ENCODE data around the gene PAX3. TPM values are rescaled to one million over a fixed set of nuclear protein-coding genes. Genes with fewer than 3 reads are reported as not detected.
"Not testable (repeated sequence)": the region's sequence is repeated elsewhere in the genome, so short reads cannot be mapped to it uniquely, and the experiment has no call there.

The PAX3 gene
- total and polyA plus RNA-seq, 3 experiments from 2014 or later = not detected

GRCh38 chr2:222169346-222169745 is 129.5 kb downstream of the PAX3 start:
- DNase-seq = no peak
- no peak overlapping the region for H3K4me3 ChIP-seq (ENCODE audit: low read length)
- Mint-ChIP-seq H3K4me3 (no peak overlapping the region), H3K9me3 (peaks cover 0 to 6% (median 3%) of the 10 kb centered on the region in 5 donors), H3K27me3 (peaks cover 0 to 4% of the 10 kb centered on the region in 2 donors), H3K27ac (no peak overlapping the region), H3K36me3 (no peaks in the 10 kb centered on the region), H3K4me1 (no peaks in the 10 kb centered on the region)
- no peaks in the 10 kb centered on the region for H3K9me3 ChIP-seq (ENCODE audit: low read length)
- POLR2A ChIA-PET = no interaction called here
- no peaks in the 10 kb centered on the region for H3K4me1 ChIP-seq (ENCODE audit: insufficient read depth, low read length)
- H3K27ac ChIP-seq (ENCODE audit: low read depth, low read length) = no peak overlapping the region
- H3K27me3 ChIP-seq (ENCODE audit: insufficient read depth, low read length, poor library complexity, severe bottlenecking) = no peaks in the 10 kb centered on the region
- CTCF ChIA-PET = no interaction called here
- no peaks in the 10 kb centered on the region for H3K36me3 ChIP-seq (ENCODE audit: insufficient read depth, low read length)

GRCh38 chr2:222167762-222168161 is 131.0 kb downstream of the PAX3 start:
- no peak overlapping the region for H3K27ac Mint-ChIP-seq
- peaks cover 0 to 4% of the 10 kb centered on the region in 2 donors for H3K27me3 Mint-ChIP-seq
- no peak for DNase-seq
- H3K4me1 ChIP-seq (ENCODE audit: insufficient read depth, low read length) = no peaks in the 10 kb centered on the region
- no peaks in the 10 kb centered on the region for H3K36me3 Mint-ChIP-seq
- H3K4me1 Mint-ChIP-seq = no peaks in the 10 kb centered on the region
- ChIA-PET POLR2A (no interaction called here), CTCF (no interaction called here)
- no peaks in the 10 kb centered on the region for H3K27me3 ChIP-seq (ENCODE audit: insufficient read depth, low read length, poor library complexity, severe bottlenecking)
- H3K4me3 Mint-ChIP-seq = no peak overlapping the region
- no peaks in the 10 kb centered on the region for H3K9me3 ChIP-seq (ENCODE audit: low read length)
- H3K4me3 ChIP-seq (ENCODE audit: low read length) = no peak overlapping the region
- no peak overlapping the region for H3K27ac ChIP-seq (ENCODE audit: low read depth, low read length)
- H3K9me3 Mint-ChIP-seq = peaks cover 0 to 6% (median 3%) of the 10 kb centered on the region in 5 donors
- no peaks in the 10 kb centered on the region for H3K36me3 ChIP-seq (ENCODE audit: insufficient read depth, low read length)

- Mint-ChIP-seq H3K36me3 (no peaks in the 10 kb centered on the region), H3K27me3 (peaks cover 1 to 4% of the 10 kb centered on the region in 2 donors), H3K9me3 (peaks cover 0 to 6% (median 0%) of the 10 kb centered on the region in 5 donors), H3K4me3 (no peak overlapping the region), H3K4me1 (no peaks in the 10 kb centered on the region), H3K27ac (no peak overlapping the region)
- Histone ChIP-seq H3K4me1 (ENCODE audit: insufficient read depth, low read length) (no peaks in the 10 kb centered on the region), H3K27ac (ENCODE audit: low read depth, low read length) (no peak overlapping the region), H3K9me3 (ENCODE audit: low read length) (no peaks in the 10 kb centered on the region), H3K4me3 (ENCODE audit: low read length) (no peak overlapping the region), H3K27me3 (ENCODE audit: insufficient read depth, low read length, poor library complexity, severe bottlenecking) (no peaks in the 10 kb centered on the region), H3K36me3 (ENCODE audit: insufficient read depth, low read length) (no peaks in the 10 kb centered on the region)
- POLR2A ChIA-PET = no interaction called here
- DNase-seq = no peak
- CTCF ChIA-PET = no interaction called here
Observed at GRCh38 chr2:222160944-222161343, 137.9 kb downstream of the PAX3 start.

GRCh38 chr2:222160125-222160524 is 138.7 kb downstream of the PAX3 start:
- H3K4me1 Mint-ChIP-seq = no peaks in the 10 kb centered on the region
- no peak overlapping the region for H3K27ac Mint-ChIP-seq
- H3K4me3 ChIP-seq (ENCODE audit: low read length) = no peak overlapping the region
- POLR2A ChIA-PET = no interaction called here
- H3K4me3 Mint-ChIP-seq = no peak overlapping the region
- no peak overlapping the region for H3K27ac ChIP-seq (ENCODE audit: low read depth, low read length)
- H3K36me3 Mint-ChIP-seq = no peaks in the 10 kb centered on the region
- H3K27me3 Mint-ChIP-seq = peaks cover 1 to 4% of the 10 kb centered on the region in 2 donors
- H3K27me3 ChIP-seq (ENCODE audit: insufficient read depth, low read length, poor library complexity, severe bottlenecking) = no peaks in the 10 kb centered on the region
- H3K4me1 ChIP-seq (ENCODE audit: insufficient read depth, low read length) = no peaks in the 10 kb centered on the region
- CTCF ChIA-PET = no interaction called here
- H3K9me3 ChIP-seq (ENCODE audit: low read length) = no peaks in the 10 kb centered on the region
- H3K9me3 Mint-ChIP-seq = peaks cover 0 to 6% (median 0%) of the 10 kb centered on the region in 5 donors
- no peak for DNase-seq
- no peaks in the 10 kb centered on the region for H3K36me3 ChIP-seq (ENCODE audit: insufficient read depth, low read length)

GRCh38 chr2:222159221-222159620 is 139.6 kb downstream of the PAX3 start:
- Histone ChIP-seq H3K27ac (ENCODE audit: low read depth, low read length) (no peak overlapping the region), H3K27me3 (ENCODE audit: insufficient read depth, low read length, poor library complexity, severe bottlenecking) (no peaks in the 10 kb centered on the region), H3K4me1 (ENCODE audit: insufficient read depth, low read length) (no peaks in the 10 kb centered on the region), H3K9me3 (ENCODE audit: low read length) (no peaks in the 10 kb centered on the region), H3K36me3 (ENCODE audit: insufficient read depth, low read length) (no peaks in the 10 kb centered on the region), H3K4me3 (ENCODE audit: low read length) (no peak overlapping the region)
- H3K4me1 Mint-ChIP-seq = no peaks in the 10 kb centered on the region
- no peak overlapping the region for H3K27ac Mint-ChIP-seq
- ChIA-PET CTCF (no interaction called here), POLR2A (no interaction called here)
- H3K27me3 Mint-ChIP-seq = peaks cover 1 to 4% of the 10 kb centered on the region in 2 donors
- no peak for DNase-seq
- no peaks in the 10 kb centered on the region for H3K36me3 Mint-ChIP-seq
- peaks cover 0 to 6% (median 0%) of the 10 kb centered on the region in 5 donors for H3K9me3 Mint-ChIP-seq
- H3K4me3 Mint-ChIP-seq = no peak overlapping the region

- H3K36me3 Mint-ChIP-seq; DNase-seq; H3K27ac ChIP-seq (ENCODE audit: low read depth, low read length); H3K27ac Mint-ChIP-seq; H3K4me3 ChIP-seq (ENCODE audit: low read length); H3K9me3 ChIP-seq (ENCODE audit: low read length); H3K27me3 Mint-ChIP-seq; H3K27me3 ChIP-seq (ENCODE audit: insufficient read depth, low read length, poor library complexity, severe bottlenecking); H3K4me3 Mint-ChIP-seq; POLR2A ChIA-PET; H3K4me1 Mint-ChIP-seq; H3K4me1 ChIP-seq (ENCODE audit: insufficient read depth, low read length); CTCF ChIA-PET; H3K9me3 Mint-ChIP-seq; H3K36me3 ChIP-seq (ENCODE audit: insufficient read depth, low read length): not testable (repeated sequence)
Observed at GRCh38 chr2:222155003-222155664, 143.7 kb downstream of the PAX3 start.

Other genes with a start within 250 kb of the PAX3 start
- 1 to 10 TPM; 6.5 to 7.6 TPM for gene SGPP2, start 125.5 kb upstream of the PAX3 start, total RNA-seq
- gene SGPP2, start 125.5 kb upstream of the PAX3 start, polyA plus RNA-seq = 2.2 TPM

Measured in CD8-positive, alpha-beta memory T cell (primary cell).